CD14-positive monocyte (primary cell): ENCODE results near the gene MCL1. TPM values are rescaled to one million over a fixed set of nuclear protein-coding genes. Genes with fewer than 3 reads are reported as not detected.

ENCODE experiments used
- DNase-seq, 3 donors: peaks; one replicate each; pipeline ENCODE4 v3.0.0-alpha.2; 2011 to 2022
- H2AFZ ChIP-seq: 2 replicates; pipeline ENCODE4 v1.6.0; 2012; ENCODE audit warnings: mild to moderate bottlenecking, low read depth, low read length, inconsistent platforms; ENCODE audit not compliant: insufficient read depth, poor library complexity, severe bottlenecking
- H3K27ac ChIP-seq, 2 donors: 1 replicate in 1 of 2; 2 replicates in 1 of 2; pipeline ENCODE4 v1.5.1; 2012 to 2013; ENCODE audit warnings: low read length in 2 of 2, control low read depth in 1 of 2, inconsistent platforms in 1 of 2, low read depth in 1 of 2, mild to moderate bottlenecking in 1 of 2
- H3K27me3 ChIP-seq, 2 donors: one replicate each; pipeline versions ENCODE4 v1.6.0 to v1.6.1; 2011 to 2013; ENCODE audit warnings: low read length in 2 of 2; ENCODE audit not compliant: control insufficient read depth in 2 of 2, insufficient read depth in 2 of 2
- H3K36me3 ChIP-seq, 2 donors: replicated peaks in 1 of 2; 1 replicate in 1 of 2; 2 replicates in 1 of 2; pipeline versions ENCODE4 v1.5.1 to v1.6.1; 2012 to 2013; ENCODE audit warnings: low read length in 2 of 2, control low read depth in 1 of 2, inconsistent platforms in 1 of 2, mild to moderate bottlenecking in 1 of 2; ENCODE audit not compliant: insufficient read depth in 2 of 2, control insufficient read depth in 1 of 2
- H3K4me1 ChIP-seq, 2 donors: 1 replicate in 1 of 2; 2 replicates in 1 of 2; pipeline versions ENCODE4 v1.5.1 to v1.6.1; 2012 to 2013; ENCODE audit warnings: low read length in 2 of 2, control low read depth in 1 of 2, inconsistent platforms in 1 of 2, mild to moderate bottlenecking in 1 of 2, moderate library complexity in 1 of 2; ENCODE audit not compliant: insufficient read depth in 2 of 2, control insufficient read depth in 1 of 2
- H3K4me2 ChIP-seq: replicated peaks from 2 replicates; pipeline ENCODE3; 2012; ENCODE audit warnings: low read length, moderate library complexity, mild to moderate bottlenecking; ENCODE audit not compliant: poor library complexity, severe bottlenecking; ENCODE audit errors: extremely low read depth
- H3K4me3 ChIP-seq, 3 experiments: fragments of 200-600 bp in 1 of 3; sonication (generic) in 1 of 3; replicated peaks in 1 of 3; 1 replicate in 2 of 3; 2 replicates in 1 of 3; pipeline ENCODE4 v1.5.1; 2011 to 2013; ENCODE audit warnings: low read length in 3 of 3, mild to moderate bottlenecking in 3 of 3, control low read depth in 2 of 3, low read depth in 2 of 3, inconsistent platforms in 1 of 3, moderate library complexity in 1 of 3
- H3K79me2 ChIP-seq: 2 replicates; pipeline ENCODE4 v1.6.0; 2012; ENCODE audit warnings: mild to moderate bottlenecking, control low read depth, inconsistent platforms, low read length, moderate library complexity; ENCODE audit not compliant: insufficient read depth
- H3K9ac ChIP-seq: 2 replicates; pipeline ENCODE4 v1.6.0; 2017; ENCODE audit warnings: low read length, mild to moderate bottlenecking; ENCODE audit not compliant: insufficient read depth, poor library complexity, severe bottlenecking
- H3K9me3 ChIP-seq, 2 donors: replicated peaks in 1 of 2; 1 replicate in 1 of 2; 2 replicates in 1 of 2; pipeline versions ENCODE4 v1.5.1 to v1.6.1; 2012 to 2013; ENCODE audit warnings: low read length in 2 of 2, control low read depth in 1 of 2; ENCODE audit not compliant: control insufficient read depth in 1 of 2, insufficient read depth in 1 of 2
- H4K20me1 ChIP-seq: 2 replicates; pipeline ENCODE4 v1.6.0; 2012; ENCODE audit warnings: mild to moderate bottlenecking, low read length, control low read depth, moderate library complexity; ENCODE audit not compliant: insufficient read depth
- H3K27ac Mint-ChIP-seq, 7 donors: one replicate each; pipeline ENCODE4 v1.8.0; 2020; ENCODE audit warnings: mild to moderate bottlenecking in 7 of 7, mixed read lengths in 7 of 7, moderate library complexity in 6 of 7, inconsistent platforms in 2 of 7
- H3K27me3 Mint-ChIP-seq, 3 donors: one replicate each; pipeline ENCODE4 v1.8.0; 2021 to 2022; ENCODE audit warnings: low read depth in 3 of 3, mild to moderate bottlenecking in 3 of 3, mixed read lengths in 3 of 3, moderate library complexity in 3 of 3, inconsistent platforms in 1 of 3
- H3K36me3 Mint-ChIP-seq, 2 donors: one replicate each; pipeline ENCODE4 v1.8.0; 2020; ENCODE audit warnings: mixed read lengths in 2 of 2, inconsistent platforms in 1 of 2, mild to moderate bottlenecking in 1 of 2
- H3K4me1 Mint-ChIP-seq: one replicate; pipeline ENCODE4 v1.8.0; 2020; ENCODE audit warnings: mild to moderate bottlenecking, mixed read lengths
- H3K4me3 Mint-ChIP-seq, 2 donors: one replicate each; pipeline ENCODE4 v1.8.0; 2020; ENCODE audit warnings: mild to moderate bottlenecking in 2 of 2, mixed read lengths in 2 of 2, moderate library complexity in 1 of 2
- H3K9me3 Mint-ChIP-seq, 7 donors: one replicate each; pipeline ENCODE4 v1.8.0; 2020 to 2022; ENCODE audit warnings: mixed read lengths in 7 of 7, mild to moderate bottlenecking in 6 of 7, moderate library complexity in 6 of 7, inconsistent platforms in 2 of 7
- CTCF ChIP-seq: fragments of 200-600 bp; IDR thresholded peaks from one replicate; pipeline ENCODE4 v1.8.0; 2022; ENCODE audit warnings: antibody characterized with exemption, mild to moderate bottlenecking
- WGBS: methylation state at CpG from one replicate; pipeline ENCODE4 v1.1.5; 2013; ENCODE audit warnings: missing lambda C conversion rate; ENCODE audit not compliant: insufficient coverage; 5-methylcytosine and 5-hydroxymethylcytosine counted together
- intact Hi-C, 2 donors: fragments of 100-400 bp; cut with micrococcal nuclease; formaldehyde crosslinking; loops; one replicate each; pipeline versions ENCODE4 v1.15.0 to v1.15.1; 2023
- polyA minus RNA-seq: library from RNA; depleted of rRNA, polyadenylated mRNA; stranded (reverse); fragments of >200 nt; gene quantifications from 2 replicates; pipeline ENCODE4 v1.2.3, GENCODE V29; 2012
- polyA plus RNA-seq, 3 donors: library from polyadenylated mRNA; depleted of rRNA in 1 of 3; unstranded in 2 of 3; stranded (reverse) in 1 of 3; fragments of 300-500 nt in 2 of 3; fragments of >200 nt in 1 of 3; fragmentation: Illumina TruSeq in 2 of 3; gene quantifications; 1 replicate in 2 of 3; 2 replicates in 1 of 3; pipeline ENCODE4 v1.2.3, GENCODE V29; 2012 to 2021
- total RNA-seq, 12 experiments: library from RNA in 1 of 12; stranded (reverse) in 1 of 12; fragments of 120-200 nt in 1 of 12; gene quantifications; one replicate each; pipeline ENCODE4 v1.2.4 and lab custom pipeline; 2013 to 2026; ENCODE audit warnings: mixed read lengths in 6 of 12, inconsistent platforms in 1 of 12

Gene MCL1
- 890 TPM for total RNA-seq (2013)
- 1,000 to 10,000 TPM in 1 of 3 donors, 100 to 1,000 TPM in 2; 287 to 2,076 (median 301) TPM for polyA plus RNA-seq
- 580 and 838 TPM in 2 replicates for polyA minus RNA-seq
- 943 to 5,654 (median 4,026) reads per million in 11 experiments for total RNA-seq (lab: John Stamatoyannopoulos, UW)

GRCh38 chr1:150579110-150579944 is at the start of gene MCL1:
Gene MCL1, minus strand, starts transcription at chr1:150579610. Its CDS starts 80 bp downstream, at chr1:150579530.
- DNase-seq, result peak; percentile 95 to 98 (median 97)
- peak within 1 kb of the TSS; percentile 100 for H3K9ac ChIP-seq
- TF ChIP-seq CTCF, result no peak
- peaks cover 43 to 49% of the 10 kb centered on the region in 2 donors for H3K36me3 Mint-ChIP-seq
- H3K79me2 ChIP-seq, result peaks cover 75% of the 10 kb centered on the region
- peak within 1 kb of the TSS; percentile 96 to 99 for H3K4me3 Mint-ChIP-seq
- peaks cover 5 to 18% (median 12%) of the 10 kb centered on the region in 7 donors for H3K9me3 Mint-ChIP-seq
- no peaks in the 10 kb centered on the region for H3K9me3 ChIP-seq
- H3K4me2 ChIP-seq, result peak within 1 kb of the TSS; percentile 92
- 1% methylated on average over 71 of the region's 94 CpGs for WGBS
- peak within 1 kb of the TSS; percentile 26 for H2AFZ ChIP-seq
- H3K36me3 ChIP-seq, result peaks cover 34 to 42% of the 10 kb centered on the region in 2 donors
- intact Hi-C loops, result loop anchor here (2.0 to 5.0 kb wide), 3 partner anchors 33 to 49 kb away; partner anchors contain the start of gene ENSA (in 1 of the 2)
- peaks cover 45% of the 10 kb centered on the region for H3K4me1 Mint-ChIP-seq
- H3K4me1 ChIP-seq, result peaks cover 40 to 52% of the 10 kb centered on the region in 2 donors
- H3K27me3 ChIP-seq, result no peaks in the 10 kb centered on the region
- H4K20me1 ChIP-seq, result peaks cover 51% of the 10 kb centered on the region
- peak within 1 kb of the TSS; percentile 91 to 97 for H3K27ac ChIP-seq
- H3K27me3 Mint-ChIP-seq, result peaks cover 0 to 8% (median 2%) of the 10 kb centered on the region in 3 donors
- peak within 1 kb of the TSS; percentile 81 to 100 (median 100) for H3K4me3 ChIP-seq
- H3K27ac Mint-ChIP-seq, result peak within 1 kb of the TSS; percentile 98 to 100 (median 98)

- Histone ChIP-seq H4K20me1 (peaks cover 4% of the 10 kb centered on the region), H3K27me3 (no peaks in the 10 kb centered on the region), H3K4me2 (peak overlapping the region; percentile 90), H2AFZ (peak overlapping the region; percentile 55), H3K9ac (peak overlapping the region; percentile 84), H3K4me3 (peak overlapping the region; percentile 69 to 88 (median 72)), H3K9me3 (no peaks in the 10 kb centered on the region), H3K36me3 (peaks cover 34 to 38% of the 10 kb centered on the region in 2 donors), H3K27ac (peak overlapping the region; percentile 94 to 98), H3K4me1 (peaks cover 18 to 21% of the 10 kb centered on the region in 2 donors), H3K79me2 (peaks cover 40% of the 10 kb centered on the region)
- no peaks in the 10 kb centered on the region for H3K27me3 Mint-ChIP-seq
- peaks cover 6% of the 10 kb centered on the region for H3K4me1 Mint-ChIP-seq
- H3K27ac Mint-ChIP-seq, result no peak overlapping the region
- no peak for TF ChIP-seq CTCF
- intact Hi-C loops, result loop anchor here (2.0 to 5.0 kb wide), 3 partner anchors 18 to 66 kb away; partner anchors contain the start of gene MCL1 (in 1 of the 2)
- peaks cover 36 to 40% of the 10 kb centered on the region in 2 donors for H3K36me3 Mint-ChIP-seq
- H3K9me3 Mint-ChIP-seq, result no peaks in the 10 kb centered on the region
- 0% methylated on average over 6 of the region's 9 CpGs for WGBS
- H3K4me3 Mint-ChIP-seq, result no peak overlapping the region
- DNase-seq, result no peak
Measured at GRCh38 chr1:150628766-150629114, 49.3 kb upstream of the MCL1 start.
